Measurements from ENCODE around the gene MLXIPL. TPM values are rescaled to one million over a fixed set of nuclear protein-coding genes. Genes with fewer than 3 reads are reported as not detected.
"Not testable (repeated sequence)": the region's sequence is repeated elsewhere in the genome, so short reads cannot be mapped to it uniquely, and the experiment has no call there.

Gene MLXIPL
- polyA plus RNA-seq, 1 experiment, result not detected

DNA sequence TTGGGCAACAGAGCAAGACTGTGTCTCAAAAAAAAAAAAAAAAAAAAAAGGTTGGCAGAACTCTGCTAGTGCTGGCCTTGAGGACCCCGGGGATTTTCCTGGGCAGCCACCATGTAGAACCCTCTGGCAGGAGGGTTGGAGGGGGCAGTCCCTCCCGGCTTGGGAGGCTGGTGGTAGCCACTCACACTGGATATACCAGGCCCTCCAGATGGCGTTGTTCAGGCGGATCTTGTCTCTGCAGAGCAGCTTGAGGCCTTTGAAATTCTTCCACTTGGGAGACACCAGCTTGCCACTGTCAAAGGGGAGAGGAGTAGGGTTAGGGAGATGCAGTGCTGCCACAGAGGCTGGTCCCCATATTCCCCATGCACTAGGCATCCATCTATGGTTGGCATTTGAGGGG lies 8.4 kb downstream of the MLXIPL start:
- DNase-seq (ENCODE audit: low read depth), result no peak
- TF ChIP-seq, protein P1, sequence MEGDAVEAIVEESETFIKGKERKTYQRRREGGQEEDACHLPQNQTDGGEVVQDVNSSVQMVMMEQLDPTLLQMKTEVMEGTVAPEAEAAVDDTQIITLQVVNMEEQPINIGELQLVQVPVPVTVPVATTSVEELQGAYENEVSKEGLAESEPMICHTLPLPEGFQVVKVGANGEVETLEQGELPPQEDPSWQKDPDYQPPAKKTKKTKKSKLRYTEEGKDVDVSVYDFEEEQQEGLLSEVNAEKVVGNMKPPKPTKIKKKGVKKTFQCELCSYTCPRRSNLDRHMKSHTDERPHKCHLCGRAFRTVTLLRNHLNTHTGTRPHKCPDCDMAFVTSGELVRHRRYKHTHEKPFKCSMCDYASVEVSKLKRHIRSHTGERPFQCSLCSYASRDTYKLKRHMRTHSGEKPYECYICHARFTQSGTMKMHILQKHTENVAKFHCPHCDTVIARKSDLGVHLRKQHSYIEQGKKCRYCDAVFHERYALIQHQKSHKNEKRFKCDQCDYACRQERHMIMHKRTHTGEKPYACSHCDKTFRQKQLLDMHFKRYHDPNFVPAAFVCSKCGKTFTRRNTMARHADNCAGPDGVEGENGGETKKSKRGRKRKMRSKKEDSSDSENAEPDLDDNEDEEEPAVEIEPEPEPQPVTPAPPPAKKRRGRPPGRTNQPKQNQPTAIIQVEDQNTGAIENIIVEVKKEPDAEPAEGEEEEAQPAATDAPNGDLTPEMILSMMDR (IDR thresholded peaks at IDR 0.05; ENCODE audit: insufficient read depth, low read depth, low read length), result peak; percentile 23; the same call in 1 of the 2 replicates
- H3K27me3 ChIP-seq (ENCODE audit: control insufficient read depth, insufficient read depth, low read length), result peaks cover 5% of the 10 kb centered on the region
- no peaks in the 10 kb centered on the region for H3K36me3 ChIP-seq (ENCODE audit: control insufficient read depth, insufficient read depth, low read length)
- CTCF ChIA-PET, result interaction anchor here (0.6 to 3.3 kb wide), 7 partner anchors 9 to 119 kb away, joined by 3 to 21 read pairs (median 4); partner anchors contain the start of gene MLXIPL
- no peak overlapping the region for H3K4me3 ChIP-seq (ENCODE audit: low read depth, low read length)
- POLR2A ChIA-PET, result no interaction called here

DNA sequence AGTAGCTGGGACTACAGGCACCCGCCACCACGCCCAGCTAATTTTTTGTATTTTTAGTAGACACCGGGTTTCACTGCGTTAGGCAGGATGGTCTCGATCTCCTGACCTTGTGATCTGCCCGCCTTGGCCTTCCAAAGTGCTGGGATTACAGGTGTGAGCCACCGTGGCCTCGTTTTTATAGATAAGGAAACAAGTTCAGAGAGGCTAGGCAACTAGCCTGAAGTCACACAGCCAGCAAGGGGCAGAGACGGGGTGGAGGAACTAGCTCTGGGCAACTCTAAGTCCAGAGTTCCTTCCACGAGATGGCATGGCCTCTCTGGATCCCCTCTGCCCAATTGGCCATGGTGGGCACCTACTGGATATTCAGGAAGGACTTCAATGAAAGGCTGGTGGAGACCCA lies 9.4 kb downstream of the MLXIPL start:
- H3K4me3 ChIP-seq (ENCODE audit: low read depth, low read length); H3K36me3 ChIP-seq (ENCODE audit: control insufficient read depth, insufficient read depth, low read length); DNase-seq (ENCODE audit: low read depth); H3K27me3 ChIP-seq (ENCODE audit: control insufficient read depth, insufficient read depth, low read length); POLR2A ChIA-PET: not testable (repeated sequence)
- CTCF ChIA-PET, result interaction anchor here (0.8 to 3.3 kb wide), 5 partner anchors 9 to 120 kb away, joined by 3 to 21 read pairs (median 4); no protein-coding TSS in a partner anchor

DNA sequence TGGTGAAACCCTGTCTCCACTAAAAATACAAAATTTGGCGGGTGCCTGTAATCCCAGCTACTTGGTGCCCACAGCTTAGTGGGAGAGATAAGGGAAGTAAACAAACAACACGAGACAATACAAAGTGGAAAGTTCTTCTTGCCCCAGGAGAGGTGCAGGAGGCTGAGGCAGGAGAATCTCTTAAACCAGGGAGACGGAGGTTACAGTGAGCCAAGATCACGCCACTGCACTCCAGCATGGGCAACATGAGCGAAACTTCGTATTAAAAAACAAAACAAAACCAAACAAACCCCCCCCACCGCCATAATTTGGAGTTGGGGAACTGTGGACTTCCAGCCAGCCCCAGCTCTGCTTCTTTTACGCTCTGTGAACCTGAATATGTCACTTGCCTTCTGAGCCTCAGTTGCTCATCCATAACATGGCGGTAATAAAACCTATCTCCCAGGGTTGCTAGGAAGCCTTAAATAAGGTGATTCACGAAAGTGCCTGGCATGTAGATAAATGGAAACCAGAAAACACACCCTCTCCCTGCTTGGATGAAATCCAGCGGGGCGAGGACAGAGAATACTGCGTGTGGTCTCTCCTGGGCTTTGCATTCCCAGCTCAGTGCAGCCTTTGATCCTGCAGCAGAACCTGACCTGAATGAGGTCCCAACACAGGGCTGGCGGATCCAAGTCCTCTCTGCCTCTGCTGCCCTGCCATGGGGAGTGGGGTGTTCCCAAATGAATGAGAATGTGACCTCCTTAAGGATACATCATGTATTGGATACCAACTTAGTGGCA lies 10.2 kb downstream of the MLXIPL start:
- POLR2A ChIA-PET, result no interaction called here
- DNase-seq (ENCODE audit: low read depth), result no peak
- CTCF ChIA-PET, result interaction anchor here (0.7 to 3.3 kb wide), 6 partner anchors 8 to 112 kb away, joined by 3 to 21 read pairs (median 4); partner anchors contain the start of gene VPS37D
- H3K27me3 ChIP-seq (ENCODE audit: control insufficient read depth, insufficient read depth, low read length), result peaks cover 5% of the 10 kb centered on the region
- no peaks in the 10 kb centered on the region for H3K36me3 ChIP-seq (ENCODE audit: control insufficient read depth, insufficient read depth, low read length)
- H3K4me3 ChIP-seq (ENCODE audit: low read depth, low read length), result no peak overlapping the region
- TF ChIP-seq, protein P1 (IDR thresholded peaks at IDR 0.05; ENCODE audit: insufficient read depth, low read depth, low read length), result no peak

DNA sequence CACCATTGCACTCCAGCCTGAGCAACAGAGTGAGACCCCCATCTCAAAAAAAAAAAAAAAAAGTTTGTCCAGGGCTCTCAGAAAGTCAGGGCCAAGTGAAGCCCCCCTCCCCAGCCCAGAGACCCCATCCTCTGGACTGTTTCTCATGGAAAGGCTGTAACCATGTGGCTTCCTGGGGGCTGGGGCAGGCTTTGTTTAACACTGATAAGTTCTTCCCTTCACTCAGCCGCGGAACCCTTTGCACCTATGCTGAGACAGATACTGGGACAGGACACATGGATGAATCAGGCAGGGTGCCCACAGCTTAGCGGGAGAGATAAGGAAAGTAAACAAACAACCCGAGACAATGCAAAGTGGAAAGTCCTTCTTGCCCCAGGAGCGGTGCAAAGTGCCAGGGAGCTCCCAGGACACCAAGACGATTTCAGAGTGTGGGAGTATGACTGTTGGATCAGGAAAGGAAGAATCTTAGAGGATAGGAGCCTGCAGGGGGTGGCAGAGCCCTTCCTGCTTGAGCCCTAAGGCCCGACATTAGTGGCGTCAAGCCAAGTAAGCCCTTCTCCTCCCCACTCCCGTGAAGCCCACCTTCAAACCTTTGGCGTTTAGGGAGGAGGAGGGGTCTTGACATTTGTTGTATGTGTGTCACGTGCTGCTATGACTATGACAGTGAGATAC lies 11.6 kb downstream of the MLXIPL start:
- ChIA-PET CTCF (interaction anchor here (0.8 to 2.3 kb wide), 3 partner anchors 9 to 113 kb away, joined by 3 to 15 read pairs (median 3); no protein-coding TSS in a partner anchor), POLR2A (no interaction called here)
- TF ChIP-seq, protein P1 (IDR thresholded peaks at IDR 0.05; ENCODE audit: insufficient read depth, low read depth, low read length), result peak; percentile 31
- DNase-seq (ENCODE audit: low read depth), result no peak
- no peak overlapping the region for H3K4me3 ChIP-seq (ENCODE audit: low read depth, low read length)
- H3K27me3 ChIP-seq (ENCODE audit: control insufficient read depth, insufficient read depth, low read length), result peaks cover 5% of the 10 kb centered on the region
- no peaks in the 10 kb centered on the region for H3K36me3 ChIP-seq (ENCODE audit: control insufficient read depth, insufficient read depth, low read length)

- no peak for DNase-seq (ENCODE audit: low read depth)
- ChIA-PET POLR2A (no interaction called here), CTCF (interaction anchor here (1.2 to 12.8 kb wide), 5 partner anchors 57 to 124 kb away, joined by 3 to 159 read pairs (median 4); partner anchors contain the start of genes ABHD11 and VPS37D)
- Histone ChIP-seq H3K36me3 (ENCODE audit: control insufficient read depth, insufficient read depth, low read length) (no peaks in the 10 kb centered on the region), H3K27me3 (ENCODE audit: control insufficient read depth, insufficient read depth, low read length) (peaks cover 5% of the 10 kb centered on the region), H3K4me3 (ENCODE audit: low read depth, low read length) (no peak overlapping the region)
- TF ChIP-seq, protein P1 (IDR thresholded peaks at IDR 0.05; ENCODE audit: insufficient read depth, low read depth, low read length), result no peak
Measured at GRCh38 chr7:73611017-73611555, 13.2 kb downstream of the MLXIPL start.
